GM21619 (cell line): ENCODE data around the gene CHST11.

ENCODE experiments used
- ATAC-seq: cut with Tn5 transposase; IDR thresholded peaks from one replicate; pipeline ENCODE4 v1.9.1; 2021; ENCODE audit not compliant: unreplicated experiment

CHST11 gene

GRCh38 chr12:104648756-104649155 lies 192.0 kb downstream of the CHST11 start:
- ATAC-seq, result no peak

GRCh38 chr12:104649217-104649824 lies 192.6 kb downstream of the CHST11 start:
- no peak for ATAC-seq

GRCh38 chr12:104649921-104650320 lies 193.2 kb downstream of the CHST11 start:
- ATAC-seq, result no peak

- no peak for ATAC-seq
Observed at GRCh38 chr12:104650541-104650940, 193.8 kb downstream of the CHST11 start.

GRCh38 chr12:104651811-104652210 lies 195.1 kb downstream of the CHST11 start:
- ATAC-seq, result no peak

- no peak for ATAC-seq
Observed at GRCh38 chr12:104652358-104652757, 195.6 kb downstream of the CHST11 start.

- no peak for ATAC-seq
Observed at GRCh38 chr12:104652910-104653309, 196.2 kb downstream of the CHST11 start.

- no peak for ATAC-seq
Observed at GRCh38 chr12:104653730-104654664, 197.2 kb downstream of the CHST11 start.

- no peak for ATAC-seq
Observed at GRCh38 chr12:104654665-104655609, 198.2 kb downstream of the CHST11 start.

GRCh38 chr12:104656383-104656782 lies 199.6 kb downstream of the CHST11 start:
- no peak for ATAC-seq

GRCh38 chr12:104656921-104657320 lies 200.2 kb downstream of the CHST11 start:
- ATAC-seq, result no peak

- ATAC-seq, result no peak
Observed at GRCh38 chr12:104657726-104658484, 201.2 kb downstream of the CHST11 start.

- no peak for ATAC-seq
Observed at GRCh38 chr12:104659058-104659457, 202.3 kb downstream of the CHST11 start.

GRCh38 chr12:104662203-104662602 lies 205.5 kb downstream of the CHST11 start:
- no peak for ATAC-seq

GRCh38 chr12:104662908-104663307 lies 206.2 kb downstream of the CHST11 start:
- ATAC-seq, result no peak

- ATAC-seq, result no peak
Observed at GRCh38 chr12:104664351-104664750, 207.6 kb downstream of the CHST11 start.

GRCh38 chr12:104665296-104665695 lies 208.5 kb downstream of the CHST11 start:
- no peak for ATAC-seq

- no peak for ATAC-seq
Observed at GRCh38 chr12:104667139-104667538, 210.4 kb downstream of the CHST11 start.

GRCh38 chr12:104668274-104668718 lies 211.5 kb downstream of the CHST11 start:
- ATAC-seq, result no peak

GRCh38 chr12:104669089-104669721 lies 212.5 kb downstream of the CHST11 start:
- no peak for ATAC-seq
